Activated CD8-positive, alpha-beta T cell treated with anti-CD3 and anti-CD28 coated beads, Interleukin-2, amount 10 ng/mL, durations not matched to agents 7 days and 5 days (primary cell): ENCODE data around the gene MCF2L2. TPM values are rescaled to one million over a fixed set of nuclear protein-coding genes. Genes with fewer than 3 reads are reported as not detected.
A peak's percentile ranks its signal among the peaks of the same experiment; 100 is the strongest.
"Not testable (repeated sequence)": the region's sequence is repeated elsewhere in the genome, so short reads cannot be mapped to it uniquely, and the experiment has no call there.

Experiments used
- ATAC-seq: fragments of 150-1000 bp; cut with Tn5 transposase; one replicate; pipeline ENCODE4 v1.10.0; 2021; ENCODE audit warnings: moderate library complexity
- CTCF ChIA-PET: fragments of 350-600 bp; sonication (Branson Sonifier 250); formaldehyde crosslinking; loops from one replicate; lab custom pipeline; 2021; ENCODE audit warnings: antibody characterized with exemption; lab: Charles Lee
- POLR2A ChIA-PET: fragments of 350-600 bp; sonication (Branson Sonifier 250); formaldehyde crosslinking; loops from one replicate; lab custom pipeline; 2021; ENCODE audit warnings: antibody characterized with exemption; lab: Charles Lee
- DNase-seq: peaks from one replicate; pipeline ENCODE4 v3.0.0-alpha.2; 2020
- H3K27ac Mint-ChIP-seq: one replicate; pipeline ENCODE4 v1.8.0; 2021; ENCODE audit warnings: mild to moderate bottlenecking, mixed read lengths
- H3K27me3 Mint-ChIP-seq: one replicate; pipeline ENCODE4 v1.8.0; 2021; ENCODE audit warnings: low read depth, mixed read lengths
- H3K36me3 Mint-ChIP-seq: one replicate; pipeline ENCODE4 v1.8.0; 2021; ENCODE audit warnings: low read depth, mixed read lengths
- H3K4me1 Mint-ChIP-seq: one replicate; pipeline ENCODE4 v1.8.0; 2021; ENCODE audit warnings: low read depth, mixed read lengths
- H3K4me3 Mint-ChIP-seq: one replicate; pipeline ENCODE4 v1.8.0; 2021; ENCODE audit warnings: mild to moderate bottlenecking, mixed read lengths
- H3K9me3 Mint-ChIP-seq: one replicate; pipeline ENCODE4 v1.8.0; 2022; ENCODE audit warnings: mixed read lengths; ENCODE audit not compliant: insufficient read depth
- total RNA-seq, 2 experiments: library from RNA; stranded (reverse); gene quantifications; one replicate each; pipeline ENCODE4 v1.2.3, GENCODE V29; 2021

MCF2L2 gene
- total RNA-seq, 2 experiments from 2014 or later = 7.2 to 7.5 TPM

GRCh38 chr3:183185696-183186095 lies 242.7 kb downstream of the MCF2L2 start:
- Mint-ChIP-seq H3K9me3 (no peaks in the 10 kb centered on the region), H3K4me3 (no peak overlapping the region)

GRCh38 chr3:183182732-183183610 lies 245.4 kb downstream of the MCF2L2 start:
- Mint-ChIP-seq H3K9me3 (no peaks in the 10 kb centered on the region), H3K36me3 (no peaks in the 10 kb centered on the region), H3K4me1 (peaks cover 23% of the 10 kb centered on the region), H3K27ac (no peak overlapping the region), H3K27me3 (peaks cover 18% of the 10 kb centered on the region), H3K4me3 (no peak overlapping the region)
- no peak for ATAC-seq
- ChIA-PET CTCF (interaction anchor here (1.0 to 8.1 kb wide), 7 partner anchors 25 to 206 kb away, joined by 4 to 187 read pairs (median 13); no protein-coding TSS in a partner anchor), POLR2A (no interaction called here)
- DNase-seq = peak; percentile 18

More at GRCh38 chr3:183185696-183186095, 242.7 kb downstream of the MCF2L2 start:
- ATAC-seq (no peak), DNase-seq (no peak)
- Mint-ChIP-seq H3K27ac (no peak overlapping the region), H3K27me3 (peaks cover 2% of the 10 kb centered on the region), H3K36me3 (no peaks in the 10 kb centered on the region), H3K4me1 (peaks cover 9% of the 10 kb centered on the region)
- CTCF ChIA-PET = interaction anchor here (0.7 to 8.1 kb wide), 24 partner anchors 9 to 472 kb away, joined by 3 to 187 read pairs (median 5); no protein-coding TSS in a partner anchor
- POLR2A ChIA-PET = no interaction called here

- no peaks in the 10 kb centered on the region for H3K36me3 Mint-ChIP-seq
Observed at GRCh38 chr3:183182073-183182472, 246.3 kb downstream of the MCF2L2 start.

GRCh38 chr3:183181606-183182005 lies 246.8 kb downstream of the MCF2L2 start:
- POLR2A ChIA-PET = no interaction called here
- Mint-ChIP-seq H3K4me3 (no peak overlapping the region), H3K9me3 (no peaks in the 10 kb centered on the region), H3K36me3 (no peaks in the 10 kb centered on the region), H3K4me1 (peaks cover 23% of the 10 kb centered on the region), H3K27ac (no peak overlapping the region), H3K27me3 (peaks cover 21% of the 10 kb centered on the region)
- CTCF ChIA-PET = interaction anchor here (8.1 kb wide), 1 partner anchor 202 kb away, joined by 187 read pairs; no protein-coding TSS in a partner anchor
- no peak for ATAC-seq
- DNase-seq = peak; percentile 19

More at GRCh38 chr3:183182073-183182472, 246.3 kb downstream of the MCF2L2 start:
- ChIA-PET POLR2A (no interaction called here), CTCF (interaction anchor here (8.1 kb wide), 1 partner anchor 202 kb away, joined by 187 read pairs; no protein-coding TSS in a partner anchor)
- Mint-ChIP-seq H3K4me1 (peaks cover 23% of the 10 kb centered on the region), H3K4me3 (no peak overlapping the region), H3K27ac (no peak overlapping the region), H3K9me3 (no peaks in the 10 kb centered on the region), H3K27me3 (peaks cover 18% of the 10 kb centered on the region)
- DNase-seq (no peak), ATAC-seq (no peak)

GRCh38 chr3:183180784-183181295 lies 247.6 kb downstream of the MCF2L2 start:
- Mint-ChIP-seq H3K36me3 (no peaks in the 10 kb centered on the region), H3K4me3 (no peak overlapping the region), H3K27me3 (peaks cover 26% of the 10 kb centered on the region), H3K9me3 (no peaks in the 10 kb centered on the region), H3K4me1 (peaks cover 23% of the 10 kb centered on the region), H3K27ac (no peak overlapping the region)
- POLR2A ChIA-PET = no interaction called here
- peak; percentile 4 for DNase-seq
- CTCF ChIA-PET = no interaction called here
- ATAC-seq = no peak

GRCh38 chr3:183180110-183180783 lies 248.2 kb downstream of the MCF2L2 start:
- CTCF ChIA-PET = interaction anchor here (1.4 to 2.5 kb wide), 3 partner anchors 57 to 77 kb away, joined by 3 to 14 read pairs (median 3); no protein-coding TSS in a partner anchor
- DNase-seq = peak; percentile 17
- Mint-ChIP-seq H3K27ac (no peak overlapping the region), H3K4me3 (no peak overlapping the region), H3K36me3 (no peaks in the 10 kb centered on the region), H3K27me3 (peaks cover 31% of the 10 kb centered on the region), H3K9me3 (no peaks in the 10 kb centered on the region), H3K4me1 (peaks cover 17% of the 10 kb centered on the region)
- no peak for ATAC-seq
- POLR2A ChIA-PET = no interaction called here

- H3K9me3 Mint-ChIP-seq, ATAC-seq, DNase-seq, H3K36me3 Mint-ChIP-seq, POLR2A ChIA-PET, H3K27ac Mint-ChIP-seq: not testable (repeated sequence)
- Mint-ChIP-seq H3K27me3 (peaks cover 31% of the 10 kb centered on the region), H3K4me3 (peak overlapping the region; percentile 63), H3K4me1 (peaks cover 15% of the 10 kb centered on the region)
- CTCF ChIA-PET = interaction anchor here (1.1 to 2.5 kb wide), 6 partner anchors 56 to 210 kb away, joined by 3 to 14 read pairs (median 4); no protein-coding TSS in a partner anchor
Observed at GRCh38 chr3:183179550-183179908, 248.9 kb downstream of the MCF2L2 start.

- Mint-ChIP-seq H3K4me3 (peak overlapping the region; percentile 78), H3K27ac (no peak overlapping the region), H3K36me3 (no peaks in the 10 kb centered on the region), H3K27me3 (peaks cover 31% of the 10 kb centered on the region), H3K4me1 (peaks cover 15% of the 10 kb centered on the region), H3K9me3 (no peaks in the 10 kb centered on the region)
- peak; percentile 61 for DNase-seq
- ATAC-seq = peak; percentile 86
- ChIA-PET CTCF (interaction anchor here (0.9 to 2.5 kb wide), 8 partner anchors 56 to 211 kb away, joined by 3 to 14 read pairs (median 4); no protein-coding TSS in a partner anchor), POLR2A (no interaction called here)
Observed at GRCh38 chr3:183178833-183179549, 249.4 kb downstream of the MCF2L2 start.

GRCh38 chr3:183178512-183178832 lies 249.9 kb downstream of the MCF2L2 start:
- H3K27ac Mint-ChIP-seq = no peak overlapping the region
- no peak for ATAC-seq
- ChIA-PET POLR2A (no interaction called here), CTCF (interaction anchor here (0.9 to 2.5 kb wide), 7 partner anchors 55 to 208 kb away, joined by 3 to 14 read pairs (median 4); no protein-coding TSS in a partner anchor)
- H3K9me3 Mint-ChIP-seq = no peaks in the 10 kb centered on the region
- DNase-seq = no peak
- peaks cover 34% of the 10 kb centered on the region for H3K27me3 Mint-ChIP-seq
- peak overlapping the region; percentile 78 for H3K4me3 Mint-ChIP-seq
- no peaks in the 10 kb centered on the region for H3K36me3 Mint-ChIP-seq
- H3K4me1 Mint-ChIP-seq = peaks cover 15% of the 10 kb centered on the region

- no peaks in the 10 kb centered on the region for H3K36me3 Mint-ChIP-seq
- H3K4me1 Mint-ChIP-seq = no peaks in the 10 kb centered on the region
- CTCF ChIA-PET = interaction anchor here (1.8 kb wide), 1 partner anchor 13 kb away, joined by 5 read pairs; no protein-coding TSS in a partner anchor
- H3K27me3 Mint-ChIP-seq = peaks cover 29% of the 10 kb centered on the region
- no peak for DNase-seq
- H3K9me3 Mint-ChIP-seq = no peaks in the 10 kb centered on the region
- no peak for ATAC-seq
- H3K27ac Mint-ChIP-seq = no peak overlapping the region
- H3K4me3 Mint-ChIP-seq = no peak overlapping the region
- POLR2A ChIA-PET = no interaction called here
Observed at GRCh38 chr3:183172051-183172639, 256.3 kb downstream of the MCF2L2 start.
